HG03521 (cell line): ENCODE measurements around the gene ZFAND3.
"Not testable (repeated sequence)": the region's sequence is repeated elsewhere in the genome, so short reads cannot be mapped to it uniquely, and the experiment has no call there.

Experiments used
- ATAC-seq: cut with Tn5 transposase; IDR thresholded peaks from one replicate; pipeline ENCODE4 v1.9.1; 2021; ENCODE audit warnings: mild to moderate bottlenecking, moderate library complexity; ENCODE audit not compliant: unreplicated experiment

ZFAND3 gene

GRCh38 chr6:37990762-37991525 lies 171.4 kb downstream of the ZFAND3 start:
- ATAC-seq, result no peak

- no peak for ATAC-seq
These were observed 173.2 kb downstream of the ZFAND3 start for GRCh38 chr6:37992749-37993148.

DNA sequence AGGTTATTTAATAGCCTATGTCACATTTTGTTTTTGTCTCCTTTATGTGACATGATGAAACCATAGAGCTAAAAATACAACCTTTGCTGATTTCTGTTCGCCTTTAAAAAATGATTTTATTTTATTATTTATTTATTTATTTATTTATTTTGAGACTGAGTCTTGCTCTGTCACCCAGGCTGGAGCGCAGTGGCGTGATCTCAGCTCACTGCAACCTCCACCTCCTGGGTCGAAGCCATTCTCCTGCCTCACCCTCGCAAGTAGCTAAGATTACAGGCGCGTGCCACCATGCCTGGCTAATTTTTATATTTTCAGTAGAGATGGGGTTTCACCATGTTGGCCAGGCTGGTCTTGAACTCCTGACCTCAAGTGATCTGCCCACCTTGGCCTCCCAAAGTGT lies 173.7 kb downstream of the ZFAND3 start:
- not testable (repeated sequence) for ATAC-seq

DNA sequence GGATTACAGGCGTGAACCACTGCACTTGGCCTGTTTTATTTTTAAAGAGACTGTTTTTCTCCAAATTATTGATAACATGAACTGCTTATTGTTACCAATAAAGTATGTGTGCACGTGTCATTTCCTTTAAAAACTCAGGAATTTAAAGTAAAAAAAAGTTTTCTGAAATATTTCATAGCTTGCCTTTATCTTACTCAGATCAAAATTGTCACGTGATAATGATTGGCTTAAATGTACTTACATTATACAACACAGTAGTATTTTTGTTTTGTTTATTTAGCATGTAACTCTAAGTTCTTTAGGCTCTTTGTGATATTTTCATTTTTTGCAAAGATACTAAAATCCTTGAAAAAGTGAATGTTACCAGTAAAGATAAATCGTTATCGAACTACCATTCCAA lies 174.1 kb downstream of the ZFAND3 start:
- no peak for ATAC-seq

- ATAC-seq, result no peak
These were observed 174.7 kb downstream of the ZFAND3 start for GRCh38 chr6:37994223-37994622.

DNA sequence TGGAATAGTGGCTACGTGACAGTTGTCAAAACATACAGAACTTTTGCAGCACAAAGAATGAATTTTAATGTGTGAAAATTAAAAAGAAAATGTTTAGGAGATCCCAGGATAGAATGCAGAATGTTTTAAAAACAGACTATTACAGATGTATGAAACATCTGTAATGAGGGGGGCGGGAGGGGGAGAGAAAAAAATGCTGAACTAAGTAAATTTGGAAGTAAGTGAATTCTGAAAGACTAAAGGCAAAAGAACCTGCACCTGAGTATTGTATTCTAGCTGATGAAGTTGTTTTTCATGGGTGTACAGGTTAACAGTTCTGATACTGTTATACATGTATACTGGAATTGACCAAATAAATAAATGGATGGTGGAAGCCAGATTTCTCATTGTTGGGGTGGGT lies 178.8 kb downstream of the ZFAND3 start:
- ATAC-seq, result no peak

GRCh38 chr6:38001386-38001785 lies 181.9 kb downstream of the ZFAND3 start:
- ATAC-seq, result no peak

- no peak for ATAC-seq
These were observed 185.4 kb downstream of the ZFAND3 start for GRCh38 chr6:38004908-38005307.

DNA sequence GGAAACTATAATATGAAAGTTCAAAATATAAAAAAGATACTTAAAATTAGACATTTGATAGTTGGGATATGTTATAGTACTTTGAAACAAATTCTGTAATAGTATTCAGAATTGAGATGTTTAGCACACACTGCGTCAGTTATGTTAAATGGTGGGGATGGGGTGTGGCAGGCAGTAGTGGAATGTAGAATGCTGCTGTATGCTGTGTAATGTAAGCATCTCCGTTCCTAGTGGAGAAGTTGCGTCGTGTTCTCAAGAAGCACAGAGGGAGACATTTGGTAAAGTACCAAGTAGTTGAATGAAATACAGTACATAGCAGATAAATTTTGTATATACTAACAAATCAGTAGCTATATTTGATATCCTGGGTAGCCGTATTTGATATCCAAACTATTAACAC lies 192.4 kb downstream of the ZFAND3 start:
- ATAC-seq, result no peak

- no peak for ATAC-seq
These were observed 193.0 kb downstream of the ZFAND3 start for GRCh38 chr6:38012573-38012972.

DNA sequence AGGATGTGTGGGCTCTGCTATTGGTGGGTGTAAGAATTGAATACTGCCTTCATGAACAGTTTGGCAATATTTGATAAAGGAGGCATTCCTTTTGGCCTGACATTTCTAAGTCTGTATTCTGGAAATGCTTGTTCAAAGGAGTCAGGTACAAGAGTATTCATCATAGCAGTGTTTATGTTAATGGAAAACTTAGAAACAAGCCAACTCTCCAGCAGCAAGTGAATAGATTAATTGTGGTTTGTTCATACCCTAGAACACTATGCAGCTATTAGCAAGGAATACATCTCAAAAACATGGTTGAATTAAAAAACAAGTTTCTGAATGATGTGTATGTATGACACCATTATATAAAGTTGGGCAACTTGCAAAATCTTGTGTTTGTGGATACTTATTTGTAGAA lies 195.8 kb downstream of the ZFAND3 start:
- no peak for ATAC-seq

- ATAC-seq, result no peak
These were observed 197.3 kb downstream of the ZFAND3 start for GRCh38 chr6:38016824-38017223.

- no peak for ATAC-seq
These were observed 199.2 kb downstream of the ZFAND3 start for GRCh38 chr6:38018755-38019165.

DNA sequence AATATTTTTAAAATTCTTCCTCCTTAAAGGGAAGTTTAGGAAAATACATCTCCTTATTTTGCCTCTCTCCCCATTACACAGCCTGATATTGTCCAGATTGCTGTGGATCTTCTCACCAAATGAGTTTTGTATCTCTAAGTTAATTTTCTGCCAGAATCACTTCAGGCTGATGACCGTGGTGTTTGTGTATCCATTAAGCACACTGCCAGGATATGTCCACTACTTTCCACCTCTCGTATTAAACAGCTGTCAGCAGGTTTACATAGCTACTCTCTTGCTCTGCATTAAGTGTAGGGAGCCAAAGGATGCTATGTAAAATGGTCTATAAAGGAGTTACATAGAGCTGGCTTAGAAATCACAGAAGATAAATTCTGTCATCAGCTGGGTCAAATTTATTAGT lies 201.1 kb downstream of the ZFAND3 start:
- no peak for ATAC-seq

GRCh38 chr6:38021029-38021428 lies 201.5 kb downstream of the ZFAND3 start:
- ATAC-seq, result no peak

DNA sequence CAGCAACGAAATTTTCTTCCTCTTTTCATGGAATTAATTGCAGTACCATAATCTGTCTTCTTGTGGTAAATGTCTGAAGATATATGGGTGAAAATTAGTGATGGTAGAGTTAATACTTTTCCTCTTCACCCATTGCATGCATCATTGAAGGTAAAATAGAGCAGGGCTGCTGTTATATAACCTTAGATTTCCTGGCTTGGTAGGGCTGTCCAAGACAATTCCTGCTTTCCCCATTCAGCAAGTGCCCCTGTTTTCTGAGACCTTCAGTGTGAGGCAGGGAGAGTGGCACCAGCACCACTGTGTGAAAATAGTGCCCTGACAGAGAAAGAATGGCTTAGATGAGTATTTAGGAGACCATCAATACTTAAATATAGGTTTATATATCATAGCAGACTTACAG lies 202.0 kb downstream of the ZFAND3 start:
- no peak for ATAC-seq

DNA sequence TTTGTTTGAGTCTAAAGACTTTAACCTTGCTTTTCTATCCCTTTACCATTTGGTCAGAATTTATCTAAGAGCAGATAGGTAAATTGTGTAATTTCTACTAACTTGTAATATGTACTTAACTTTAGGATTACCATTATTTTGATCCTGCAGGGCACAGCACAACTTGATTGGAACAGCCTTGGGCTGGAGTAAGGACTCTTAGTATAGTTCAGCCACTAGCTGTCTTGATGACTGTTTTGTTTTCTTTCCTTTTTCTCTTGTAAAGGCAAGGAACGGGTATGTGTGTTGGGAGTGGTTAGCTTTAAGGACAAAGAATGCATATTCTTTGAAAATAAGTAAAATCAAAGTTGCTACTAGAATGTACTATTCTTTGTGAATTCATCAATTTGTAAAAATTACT lies 203.2 kb downstream of the ZFAND3 start:
- ATAC-seq, result no peak

GRCh38 chr6:38024908-38025307 lies 205.4 kb downstream of the ZFAND3 start:
- no peak for ATAC-seq

GRCh38 chr6:38025451-38025850 lies 205.9 kb downstream of the ZFAND3 start:
- no peak for ATAC-seq

GRCh38 chr6:38027685-38028373 lies 208.3 kb downstream of the ZFAND3 start:
- no peak for ATAC-seq

DNA sequence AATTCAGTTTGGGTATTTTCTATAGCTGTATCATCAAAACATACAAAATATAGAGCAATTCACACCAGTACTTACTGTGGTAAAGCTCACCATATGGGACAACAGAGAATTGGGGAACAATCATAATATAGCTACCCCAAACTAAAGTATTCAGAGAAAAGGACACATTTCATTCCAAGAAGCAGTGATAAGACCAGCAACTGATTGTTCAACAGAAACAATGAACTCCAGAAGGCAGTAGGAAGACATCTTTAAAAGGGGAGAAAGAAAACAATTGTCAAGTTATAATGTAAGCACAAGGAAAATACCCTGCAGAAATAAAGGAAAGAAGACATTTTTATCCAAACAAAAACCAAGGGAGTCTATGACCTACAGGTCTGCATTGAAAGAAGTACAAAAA lies 210.9 kb downstream of the ZFAND3 start:
- no peak for ATAC-seq

- no peak for ATAC-seq
These were observed 213.3 kb downstream of the ZFAND3 start for GRCh38 chr6:38032797-38033196.
